PC-3 (cell line): ENCODE results near the gene GRK7. TPM values are rescaled to one million over a fixed set of nuclear protein-coding genes. Genes with fewer than 3 reads are reported as not detected.

ENCODE experiments used
- ATAC-seq: fragments of 200-7000 bp; cut with Tn5 transposase; 2 replicates; pipeline ENCODE4 v1.9.1; 2020; ENCODE audit warnings: mild to moderate bottlenecking, moderate library complexity
- BruUV-seq: library from RNA; stranded (reverse); fragments of 400-500 nt; replicated peaks from 2 replicates; lab custom pipeline; 2021; lab: Mats Ljungman, UMichigan
- CTCF ChIA-PET: fragments of 300-600 bp; sonication (Branson Sonifier 250); formaldehyde crosslinking; loops from one replicate; lab custom pipeline; 2022; ENCODE audit warnings: antibody characterized with exemption; lab: Charles Lee
- POLR2A ChIA-PET: fragments of 300-600 bp; sonication (Branson Sonifier 250); formaldehyde crosslinking; loops from one replicate; lab custom pipeline; 2022; ENCODE audit warnings: antibody characterized with exemption; ENCODE audit not compliant: unreplicated experiment; lab: Charles Lee
- DNase-seq: peaks from one replicate; pipeline ENCODE4 v3.0.0-alpha.2; 2015
- H2AFZ ChIP-seq: fragments of 300-600 bp; sonication (generic); 2 replicates; pipeline ENCODE4 v1.6.0; 2016; ENCODE audit warnings: antibody characterized with exemption, low read length
- H3F3A ChIP-seq: fragments of 300-600 bp; sonication (generic); one replicate; pipeline ENCODE4 v1.6.0; 2017; ENCODE audit warnings: antibody characterized with exemption, low read length, control low read depth, mild to moderate bottlenecking; ENCODE audit not compliant: unreplicated experiment
- H3K27ac ChIP-seq: fragments of 300-600 bp; sonication (generic); 2 replicates; pipeline ENCODE4 v1.5.1; 2016; ENCODE audit warnings: mild to moderate bottlenecking, low read length
- H3K27me3 ChIP-seq: fragments of 300-600 bp; sonication (generic); 2 replicates; pipeline ENCODE4 v1.6.1; 2016; ENCODE audit warnings: low read length, mixed read lengths
- H3K36me3 ChIP-seq: fragments of 300-600 bp; sonication (generic); 2 replicates; pipeline ENCODE4 v1.6.1; 2016; ENCODE audit warnings: low read depth, mixed run types, low read length, mixed read lengths
- H3K4me1 ChIP-seq: fragments of 300-600 bp; sonication (generic); 2 replicates; pipeline ENCODE4 v1.5.1; 2016; ENCODE audit warnings: low read length; ENCODE audit not compliant: insufficient read depth
- H3K4me2 ChIP-seq: fragments of 300-600 bp; sonication (generic); 2 replicates; pipeline ENCODE4 v1.6.0; 2016; ENCODE audit warnings: low read length
- H3K4me3 ChIP-seq: fragments of 300-600 bp; sonication (generic); 2 replicates; pipeline ENCODE4 v1.5.1; 2016; ENCODE audit warnings: mild to moderate bottlenecking, low read length, mixed read lengths
- H3K79me2 ChIP-seq: fragments of 300-600 bp; sonication (generic); 2 replicates; pipeline ENCODE4 v1.6.1; 2017; ENCODE audit warnings: low read length, mixed read lengths
- H3K9ac ChIP-seq: fragments of 300-600 bp; sonication (generic); 2 replicates; pipeline ENCODE4 v1.6.0; 2016; ENCODE audit warnings: mild to moderate bottlenecking, low read length
- H3K9me2 ChIP-seq: fragments of 300-600 bp; sonication (generic); replicated peaks from 2 replicates; pipeline ENCODE4 v1.6.1; 2016; ENCODE audit warnings: mixed run types, low read length, mixed read lengths
- H3K9me3 ChIP-seq: fragments of 300-600 bp; sonication (generic); 2 replicates; pipeline ENCODE4 v1.6.1; 2016; ENCODE audit warnings: low read length, mixed read lengths
- H4K20me1 ChIP-seq: fragments of 300-600 bp; sonication (generic); 2 replicates; pipeline ENCODE4 v1.6.1; 2016; ENCODE audit warnings: low read length, mixed read lengths
- CTCF ChIP-seq: fragments of 300-600 bp; sonication (generic); conservative IDR thresholded peaks from 2 replicates; pipeline ENCODE4 v1.5.1; 2017; ENCODE audit warnings: antibody characterized with exemption, low read depth, mild to moderate bottlenecking, low read length
- EZH2 ChIP-seq: fragments of 300-600 bp; sonication (generic); IDR thresholded peaks from one replicate; pipeline ENCODE4 v1.6.1; 2017; ENCODE audit warnings: antibody characterized with exemption, mild to moderate bottlenecking, low read length; ENCODE audit not compliant: unreplicated experiment
- EZH2phosphoT487 ChIP-seq: fragments of 300-600 bp; sonication (generic); IDR thresholded peaks from 2 replicates; pipeline ENCODE4 v1.6.1; 2018; ENCODE audit warnings: mild to moderate bottlenecking, antibody characterized with exemption, low read length, borderline replicate concordance
- intact Hi-C: fragments of 100-400 bp; cut with micrococcal nuclease; formaldehyde crosslinking; loops from 2 replicates; pipeline ENCODE4 v1.9.0; 2023
- total RNA-seq: library from RNA; depleted of rRNA; stranded (reverse); fragments of >200 nt; gene quantifications from 2 replicates; pipeline ENCODE4 v1.2.3, GENCODE V29; 2014

Gene GRK7
- total RNA-seq, 1 experiment from 2014 or later: not detected

- ATAC-seq: no peak
These were observed 38.2 kb upstream of the GRK7 start for GRCh38 chr3:141725036-141725435.

DNA sequence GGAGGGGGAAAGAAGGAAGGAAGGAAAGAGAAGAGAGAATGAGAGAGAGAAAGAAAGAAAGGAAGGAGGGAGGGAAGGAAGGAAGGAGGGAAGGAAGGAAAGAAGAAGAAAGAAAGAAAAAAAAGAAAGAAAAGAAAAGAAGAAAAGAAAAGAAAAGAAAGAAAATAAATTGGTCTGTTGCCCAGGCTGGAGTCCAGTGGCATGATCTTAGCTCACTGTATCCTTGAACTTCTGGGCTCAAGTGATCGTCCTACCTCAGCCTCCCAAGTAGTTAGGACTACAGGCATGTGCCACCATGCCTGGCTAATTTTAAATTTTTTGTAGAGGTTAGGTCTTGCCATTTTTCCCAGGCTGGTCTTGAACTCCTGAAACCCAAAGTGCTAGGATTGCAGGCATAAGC lies 36.7 kb upstream of the GRK7 start:
- ATAC-seq (no peak), DNase-seq (no peak)
- intact Hi-C loops: no loop called here
- no peaks in the 10 kb centered on the region for H3K79me2 ChIP-seq
- H3K4me2 ChIP-seq: no peak overlapping the region
- BruUV-seq: no TSS peak
- POLR2A ChIA-PET: no interaction called here
- H3K4me3 ChIP-seq: no peak overlapping the region
- no peaks in the 10 kb centered on the region for H3K9me3 ChIP-seq
- CTCF ChIA-PET: no interaction called here
- H3K9me2 ChIP-seq: no peaks in the 10 kb centered on the region
- H3K9ac ChIP-seq: no peak overlapping the region
- no peak for TF ChIP-seq EZH2phosphoT487
- TF ChIP-seq CTCF: no peak
- TF ChIP-seq EZH2: no peak
- H3K27me3 ChIP-seq: no peaks in the 10 kb centered on the region
- H2AFZ ChIP-seq: no peak overlapping the region
- no peaks in the 10 kb centered on the region for H4K20me1 ChIP-seq
- H3F3A ChIP-seq: no peaks in the 10 kb centered on the region
- H3K27ac ChIP-seq: no peak overlapping the region
- no peaks in the 10 kb centered on the region for H3K4me1 ChIP-seq
- H3K36me3 ChIP-seq: no peaks in the 10 kb centered on the region

More at GRCh38 chr3:141725036-141725435, 38.2 kb upstream of the GRK7 start:
- Histone ChIP-seq H3K9me2 (no peaks in the 10 kb centered on the region), H3K9ac (no peak overlapping the region), H3K4me1 (no peaks in the 10 kb centered on the region), H3K4me2 (no peak overlapping the region), H4K20me1 (no peaks in the 10 kb centered on the region), H3F3A (no peaks in the 10 kb centered on the region), H3K4me3 (no peak overlapping the region), H3K79me2 (no peaks in the 10 kb centered on the region), H3K27me3 (no peaks in the 10 kb centered on the region), H3K9me3 (no peaks in the 10 kb centered on the region), H3K27ac (no peak overlapping the region), H2AFZ (no peak overlapping the region), H3K36me3 (no peaks in the 10 kb centered on the region)
- POLR2A ChIA-PET: no interaction called here
- no TSS peak for BruUV-seq
- TF ChIP-seq EZH2 (no peak), EZH2phosphoT487 (no peak), CTCF (no peak)
- CTCF ChIA-PET: no interaction called here
- DNase-seq: no peak
- intact Hi-C loops: no loop called here

DNA sequence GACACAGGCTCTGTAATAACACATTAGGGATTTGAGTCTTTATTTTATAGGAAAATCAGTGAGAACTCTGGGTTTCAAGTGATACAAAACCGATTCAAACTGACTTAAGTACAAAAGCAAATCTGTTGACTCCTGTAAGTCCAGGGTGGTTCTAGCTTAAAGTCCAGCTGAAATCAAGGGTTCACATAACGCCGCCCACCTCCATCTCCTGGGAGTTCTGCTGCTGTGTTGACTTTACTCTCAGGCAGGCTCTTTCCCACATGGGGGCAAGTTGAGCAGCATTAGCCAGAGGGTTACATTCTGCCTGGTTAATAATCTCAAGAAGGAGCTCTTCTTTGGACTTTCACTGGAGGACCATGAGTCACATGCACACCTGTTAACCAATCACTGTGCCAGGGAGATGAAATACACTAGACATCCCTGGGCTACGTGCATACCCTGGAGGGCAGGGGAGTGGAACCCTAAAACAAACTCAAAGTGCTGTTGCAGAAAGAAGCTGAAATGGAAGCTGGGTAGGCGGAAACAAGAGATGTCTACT lies 34.8 kb upstream of the GRK7 start:
- no peak overlapping the region for H3K4me2 ChIP-seq
- TF ChIP-seq EZH2phosphoT487: no peak
- TF ChIP-seq CTCF: no peak
- no peak for TF ChIP-seq EZH2
- no peak overlapping the region for H3K27ac ChIP-seq
- no peak overlapping the region for H3K9ac ChIP-seq
- no peak for DNase-seq
- no peaks in the 10 kb centered on the region for H3K4me1 ChIP-seq
- no peaks in the 10 kb centered on the region for H3K9me2 ChIP-seq
- BruUV-seq: no TSS peak
- CTCF ChIA-PET: interaction anchor here (0.6 kb wide), 1 partner anchor 17 kb away, joined by 3 read pairs; no protein-coding TSS in a partner anchor
- no peak for ATAC-seq
- H3K36me3 ChIP-seq: no peaks in the 10 kb centered on the region
- H3K27me3 ChIP-seq: no peaks in the 10 kb centered on the region
- no peak overlapping the region for H2AFZ ChIP-seq
- no peaks in the 10 kb centered on the region for H3F3A ChIP-seq
- H3K4me3 ChIP-seq: no peak overlapping the region
- intact Hi-C loops: no loop called here
- POLR2A ChIA-PET: no interaction called here
- H4K20me1 ChIP-seq: no peaks in the 10 kb centered on the region
- H3K9me3 ChIP-seq: no peaks in the 10 kb centered on the region
- no peaks in the 10 kb centered on the region for H3K79me2 ChIP-seq
